GM21367 (cell line): ENCODE data around the gene RPL37A.

ENCODE experiments used
- ATAC-seq: cut with Tn5 transposase; IDR thresholded peaks from one replicate; pipeline ENCODE4 v1.9.1; 2021; ENCODE audit not compliant: unreplicated experiment

Gene RPL37A

GRCh38 chr2:216546241-216546640 lies 47.6 kb downstream of the RPL37A start:
- ATAC-seq = no peak

GRCh38 chr2:216546641-216547403 lies 48.2 kb downstream of the RPL37A start:
- no peak for ATAC-seq

- no peak for ATAC-seq
Measured at GRCh38 chr2:216548901-216549331, 50.3 kb downstream of the RPL37A start.

GRCh38 chr2:216549926-216550690 lies 51.5 kb downstream of the RPL37A start:
- no peak for ATAC-seq

GRCh38 chr2:216551234-216552068 lies 52.8 kb downstream of the RPL37A start:
- ATAC-seq = no peak

GRCh38 chr2:216553093-216553478 lies 54.4 kb downstream of the RPL37A start:
- ATAC-seq = no peak
